Measurements from ENCODE around the gene MLH1.
A peak's percentile ranks its signal among the peaks of the same experiment; 100 is the strongest.

MLH1 gene

GRCh38 chr3:36964331-36964730 lies 29.0 kb upstream of the MLH1 start:
- no peaks in the 10 kb centered on the region for H3K36me3 Mint-ChIP-seq (ENCODE audit: low read depth)
- DNase-seq: no peak
- peaks cover 5% of the 10 kb centered on the region for H3K4me1 Mint-ChIP-seq (ENCODE audit: low read depth)
- H3K27me3 Mint-ChIP-seq: no peaks in the 10 kb centered on the region
- no peak overlapping the region for H3K4me3 Mint-ChIP-seq
- H3K9me3 Mint-ChIP-seq: no peaks in the 10 kb centered on the region
- no peak overlapping the region for H3K27ac Mint-ChIP-seq

DNA sequence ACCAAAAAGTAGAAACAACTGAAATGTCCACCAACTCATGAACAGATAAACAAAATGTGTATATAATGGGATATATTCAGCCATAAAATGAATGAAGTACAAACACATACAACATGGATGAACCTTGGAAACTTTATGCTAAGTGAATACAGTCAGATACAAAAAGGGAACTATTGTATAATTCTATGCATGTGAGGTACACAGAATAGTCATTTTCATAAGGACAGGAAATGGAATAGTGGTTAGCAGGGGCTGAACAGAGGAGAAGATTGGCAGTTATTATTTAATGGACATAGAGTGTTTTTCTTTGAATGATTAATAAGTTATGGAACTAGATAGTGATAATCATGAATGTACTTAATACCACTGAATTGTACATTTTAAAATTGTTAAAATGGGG lies 28.5 kb upstream of the MLH1 start:
- Mint-ChIP-seq H3K27me3 (no peaks in the 10 kb centered on the region), H3K9me3 (no peaks in the 10 kb centered on the region), H3K36me3 (ENCODE audit: low read depth) (no peaks in the 10 kb centered on the region), H3K4me1 (ENCODE audit: low read depth) (peaks cover 10% of the 10 kb centered on the region), H3K27ac (no peak overlapping the region), H3K4me3 (no peak overlapping the region)
- DNase-seq: no peak

DNA sequence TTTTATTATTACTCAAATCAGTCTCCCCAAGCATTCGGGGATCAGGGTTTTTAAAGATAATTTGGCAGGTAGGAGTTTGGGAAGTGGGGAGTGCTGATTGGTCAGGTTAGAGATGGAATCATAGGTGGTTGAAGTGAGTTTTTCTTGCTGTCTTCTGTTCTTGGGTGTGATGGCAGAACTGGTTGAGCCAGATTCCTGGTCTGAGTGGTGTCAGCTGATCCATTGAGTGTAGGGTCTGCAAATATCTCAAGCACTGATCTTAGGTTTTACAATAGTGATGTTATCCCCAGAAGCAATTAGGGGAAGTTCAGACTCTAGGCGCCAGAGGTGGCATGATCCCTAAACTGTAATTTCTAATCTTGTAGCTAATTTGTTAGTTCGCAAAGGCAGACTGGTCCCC lies 27.9 kb upstream of the MLH1 start:
- Mint-ChIP-seq H3K4me1 (ENCODE audit: low read depth) (peaks cover 13% of the 10 kb centered on the region), H3K27me3 (no peaks in the 10 kb centered on the region), H3K27ac (no peak overlapping the region), H3K9me3 (no peaks in the 10 kb centered on the region), H3K4me3 (no peak overlapping the region), H3K36me3 (ENCODE audit: low read depth) (no peaks in the 10 kb centered on the region)
- DNase-seq: no peak

- Mint-ChIP-seq H3K27ac (peak overlapping the region; percentile 59), H3K4me1 (ENCODE audit: low read depth) (peaks cover 18% of the 10 kb centered on the region), H3K27me3 (no peaks in the 10 kb centered on the region), H3K9me3 (no peaks in the 10 kb centered on the region), H3K4me3 (no peak overlapping the region), H3K36me3 (ENCODE audit: low read depth) (no peaks in the 10 kb centered on the region)
- DNase-seq: no peak
Measured at GRCh38 chr3:36969085-36969484, 24.2 kb upstream of the MLH1 start.

- Mint-ChIP-seq H3K27me3 (no peaks in the 10 kb centered on the region), H3K4me1 (ENCODE audit: low read depth) (peaks cover 18% of the 10 kb centered on the region), H3K36me3 (ENCODE audit: low read depth) (no peaks in the 10 kb centered on the region), H3K9me3 (no peaks in the 10 kb centered on the region), H3K27ac (peak overlapping the region; percentile 78), H3K4me3 (no peak overlapping the region)
- peak; percentile 41 for DNase-seq
Measured at GRCh38 chr3:36969540-36970432, 23.5 kb upstream of the MLH1 start.

DNA sequence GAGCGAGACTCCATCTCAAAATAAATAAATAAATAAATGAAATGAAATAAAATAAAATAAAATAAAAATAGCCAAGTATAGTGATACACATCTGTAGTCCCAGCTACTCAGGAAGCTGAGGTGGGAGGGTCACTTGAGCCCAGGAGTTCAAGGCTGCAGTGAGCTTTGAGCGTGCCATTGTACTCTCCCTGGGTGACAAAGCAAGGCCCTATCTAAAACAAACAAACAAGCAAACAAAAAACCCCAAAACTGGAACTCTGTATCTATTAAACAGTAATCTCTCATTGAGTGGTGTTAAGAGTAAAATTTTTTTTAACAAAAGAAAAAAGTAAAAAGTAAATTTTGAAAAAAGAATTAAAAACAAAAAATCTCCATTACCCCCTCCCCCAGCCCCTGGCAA lies 21.2 kb upstream of the MLH1 start:
- Mint-ChIP-seq H3K27ac (no peak overlapping the region), H3K4me3 (no peak overlapping the region), H3K4me1 (ENCODE audit: low read depth) (peaks cover 18% of the 10 kb centered on the region), H3K9me3 (no peaks in the 10 kb centered on the region), H3K27me3 (no peaks in the 10 kb centered on the region), H3K36me3 (ENCODE audit: low read depth) (no peaks in the 10 kb centered on the region)
- no peak for DNase-seq

DNA sequence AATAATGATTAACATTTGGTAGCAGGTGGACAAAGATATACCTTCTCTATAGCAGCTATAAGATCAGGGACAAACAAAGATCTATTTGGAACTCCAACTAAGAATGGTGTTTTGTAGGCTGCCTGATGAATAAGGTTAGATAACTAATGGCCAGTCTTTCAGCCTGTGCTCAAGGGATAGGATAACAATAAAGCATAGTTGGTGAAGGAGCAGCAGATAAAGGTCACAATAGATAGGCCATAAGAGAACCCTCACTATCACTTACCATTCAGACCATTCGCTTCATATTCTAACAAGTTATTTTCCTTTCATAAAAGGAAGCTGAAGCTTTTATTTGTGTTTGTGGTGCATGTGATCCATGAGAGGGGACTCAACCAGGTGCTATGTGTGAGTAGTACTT lies 20.2 kb upstream of the MLH1 start:
- H3K9me3 Mint-ChIP-seq: no peaks in the 10 kb centered on the region
- no peak overlapping the region for H3K4me3 Mint-ChIP-seq
- H3K4me1 Mint-ChIP-seq (ENCODE audit: low read depth): peaks cover 18% of the 10 kb centered on the region
- H3K36me3 Mint-ChIP-seq (ENCODE audit: low read depth): no peaks in the 10 kb centered on the region
- no peak overlapping the region for H3K27ac Mint-ChIP-seq
- DNase-seq: no peak
- H3K27me3 Mint-ChIP-seq: no peaks in the 10 kb centered on the region

- Mint-ChIP-seq H3K4me3 (no peak overlapping the region), H3K4me1 (ENCODE audit: low read depth) (peaks cover 2% of the 10 kb centered on the region), H3K27ac (no peak overlapping the region), H3K36me3 (ENCODE audit: low read depth) (peaks cover 60% of the 10 kb centered on the region), H3K9me3 (peaks cover 18% of the 10 kb centered on the region), H3K27me3 (no peaks in the 10 kb centered on the region)
- DNase-seq: no peak
Measured at GRCh38 chr3:36981006-36981405, 12.3 kb upstream of the MLH1 start.

GRCh38 chr3:36988356-36988755 lies 5.0 kb upstream of the MLH1 start:
- H3K4me3 Mint-ChIP-seq: peak overlapping the region; percentile 8
- no peaks in the 10 kb centered on the region for H3K9me3 Mint-ChIP-seq
- H3K27ac Mint-ChIP-seq: peak overlapping the region; percentile 3
- no peak for DNase-seq
- peaks cover 52% of the 10 kb centered on the region for H3K36me3 Mint-ChIP-seq (ENCODE audit: low read depth)
- peaks cover 51% of the 10 kb centered on the region for H3K4me1 Mint-ChIP-seq (ENCODE audit: low read depth)
- H3K27me3 Mint-ChIP-seq: no peaks in the 10 kb centered on the region

DNA sequence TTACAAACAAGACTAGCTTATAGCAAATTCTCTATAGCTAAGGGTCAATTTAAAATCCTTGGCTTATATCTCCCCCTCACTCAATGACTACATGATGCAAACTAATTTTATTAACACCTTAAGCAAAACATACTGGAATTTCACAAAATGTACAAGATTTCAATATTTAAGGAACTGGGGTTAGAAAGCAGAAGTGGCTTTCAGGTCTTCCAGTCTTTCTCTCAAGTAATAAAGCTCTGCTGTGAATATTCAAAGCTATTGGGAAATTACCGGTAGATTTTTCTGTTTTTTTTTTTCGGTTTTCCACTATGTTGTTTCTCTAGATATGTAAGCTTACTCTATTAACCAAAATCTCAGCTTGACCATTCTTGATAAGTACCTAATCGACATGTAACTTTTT lies 4.3 kb upstream of the MLH1 start:
- H3K4me1 Mint-ChIP-seq (ENCODE audit: low read depth): peaks cover 51% of the 10 kb centered on the region
- H3K36me3 Mint-ChIP-seq (ENCODE audit: low read depth): peaks cover 45% of the 10 kb centered on the region
- H3K27ac Mint-ChIP-seq: peak overlapping the region; percentile 63
- H3K27me3 Mint-ChIP-seq: no peaks in the 10 kb centered on the region
- DNase-seq: no peak
- H3K4me3 Mint-ChIP-seq: no peak overlapping the region
- no peaks in the 10 kb centered on the region for H3K9me3 Mint-ChIP-seq

GRCh38 chr3:36989568-36989967 lies 3.8 kb upstream of the MLH1 start:
- Mint-ChIP-seq H3K27ac (no peak overlapping the region), H3K9me3 (no peaks in the 10 kb centered on the region), H3K27me3 (no peaks in the 10 kb centered on the region), H3K36me3 (ENCODE audit: low read depth) (peaks cover 40% of the 10 kb centered on the region), H3K4me3 (no peak overlapping the region), H3K4me1 (ENCODE audit: low read depth) (peaks cover 51% of the 10 kb centered on the region)
- no peak for DNase-seq

- H3K27ac Mint-ChIP-seq: no peak overlapping the region
- H3K27me3 Mint-ChIP-seq: no peaks in the 10 kb centered on the region
- no peak overlapping the region for H3K4me3 Mint-ChIP-seq
- peaks cover 48% of the 10 kb centered on the region for H3K4me1 Mint-ChIP-seq (ENCODE audit: low read depth)
- peaks cover 39% of the 10 kb centered on the region for H3K36me3 Mint-ChIP-seq (ENCODE audit: low read depth)
- no peak for DNase-seq
- no peaks in the 10 kb centered on the region for H3K9me3 Mint-ChIP-seq
Measured at GRCh38 chr3:36991147-36991546, 2.2 kb upstream of the MLH1 start.

- peaks cover 39% of the 10 kb centered on the region for H3K36me3 Mint-ChIP-seq (ENCODE audit: low read depth)
- no peak for DNase-seq
Measured at GRCh38 chr3:36991923-36992805, 1.2 kb upstream of the MLH1 start.

GRCh38 chr3:36992806-36993325 lies 452 bp upstream of the MLH1 start, which contains the start of gene EPM2AIP1:
EPM2AIP1 (minus strand) TSS chr3:36993131; CDS start chr3:36993077, 54 bp downstream.
- Mint-ChIP-seq H3K9me3 (no peaks in the 10 kb centered on the region), H3K4me3 (no peak within 1 kb of the TSS), H3K4me1 (ENCODE audit: low read depth) (peaks cover 52% of the 10 kb centered on the region), H3K36me3 (ENCODE audit: low read depth) (peaks cover 40% of the 10 kb centered on the region), H3K27me3 (no peaks in the 10 kb centered on the region), H3K27ac (no peak within 1 kb of the TSS)
- DNase-seq: peak; percentile 90

More at GRCh38 chr3:36991923-36992805, 1.2 kb upstream of the MLH1 start:
- H3K4me1 Mint-ChIP-seq (ENCODE audit: low read depth): peaks cover 53% of the 10 kb centered on the region
- H3K4me3 Mint-ChIP-seq: no peak overlapping the region
- no peaks in the 10 kb centered on the region for H3K9me3 Mint-ChIP-seq
- no peak overlapping the region for H3K27ac Mint-ChIP-seq
- no peaks in the 10 kb centered on the region for H3K27me3 Mint-ChIP-seq
